DOHH2 (cell line): ENCODE data around the gene CLEC2A.

Experiments used
- H3F3A ChIP-seq: fragments of 200-600 bp; sonication (generic), shearing (Covaris generic); 2 replicates; pipeline ENCODE4 v1.6.0; 2016; ENCODE audit warnings: antibody characterized with exemption, mild to moderate bottlenecking; ENCODE audit not compliant: control insufficient read depth, insufficient read depth
- H3K27ac ChIP-seq: fragments of 200-600 bp; sonication (generic); 2 replicates; pipeline ENCODE4 v1.5.1; 2014; ENCODE audit warnings: low read depth, mild to moderate bottlenecking, low read length, moderate library complexity
- H3K27me3 ChIP-seq: fragments of 200-600 bp; sonication (generic); 2 replicates; pipeline ENCODE4 v1.6.1; 2014; ENCODE audit warnings: mild to moderate bottlenecking, low read length, mixed read lengths; ENCODE audit not compliant: control insufficient read depth
- H3K36me3 ChIP-seq: fragments of 200-600 bp; sonication (generic); 2 replicates; pipeline ENCODE4 v1.6.1; 2014; ENCODE audit warnings: mild to moderate bottlenecking, low read length, moderate library complexity, mixed read lengths; ENCODE audit not compliant: control insufficient read depth
- H3K4me1 ChIP-seq: fragments of 200-600 bp; sonication (generic); 2 replicates; pipeline ENCODE4 v1.6.1; 2014; ENCODE audit warnings: mild to moderate bottlenecking, low read length, mixed read lengths; ENCODE audit not compliant: control insufficient read depth
- H3K4me2 ChIP-seq: fragments of 200-600 bp; sonication (generic); 2 replicates; pipeline ENCODE4 v1.6.0; 2014; ENCODE audit warnings: mild to moderate bottlenecking, low read length, moderate library complexity
- H3K4me3 ChIP-seq: fragments of 200-600 bp; sonication (generic); 2 replicates; pipeline ENCODE4 v1.5.1; 2014; ENCODE audit warnings: mild to moderate bottlenecking, low read length, mixed read lengths
- H3K79me2 ChIP-seq: fragments of 200-600 bp; sonication (generic); 2 replicates; pipeline ENCODE4 v1.6.1; 2014; ENCODE audit warnings: mild to moderate bottlenecking, low read length, mixed read lengths; ENCODE audit not compliant: control insufficient read depth
- H3K9me2 ChIP-seq: fragments of 200-600 bp; sonication (generic); replicated peaks from 2 replicates; pipeline ENCODE4 v1.6.1; 2014; ENCODE audit warnings: mild to moderate bottlenecking, low read length, mixed read lengths; ENCODE audit not compliant: control insufficient read depth
- H3K9me3 ChIP-seq: fragments of 200-600 bp; sonication (generic); 2 replicates; pipeline ENCODE4 v1.6.1; 2014; ENCODE audit warnings: antibody characterized with exemption, low read length, mixed read lengths; ENCODE audit not compliant: control insufficient read depth, insufficient read depth
- H4K20me1 ChIP-seq: fragments of 200-600 bp; sonication (generic); 2 replicates; pipeline ENCODE4 v1.6.0; 2014; ENCODE audit warnings: low read depth, mild to moderate bottlenecking, antibody characterized with exemption, low read length, moderate library complexity; ENCODE audit not compliant: control insufficient read depth, insufficient read depth
- CTCF ChIP-seq: fragments of 200-600 bp; sonication (generic); IDR thresholded peaks from one replicate; pipeline ENCODE4 v1.5.1; 2014; ENCODE audit warnings: antibody characterized with exemption, mild to moderate bottlenecking, low read depth, low read length; ENCODE audit not compliant: poor library complexity, severe bottlenecking
- EZH2phosphoT487 ChIP-seq: fragments of 200-600 bp; sonication (generic); IDR thresholded peaks from 2 replicates; pipeline ENCODE4 v1.6.1; 2017; ENCODE audit warnings: borderline replicate concordance, mild to moderate bottlenecking, antibody characterized with exemption, low read length, moderate library complexity, mixed read lengths

CLEC2A gene

GRCh38 chr12:9866860-9867269, 65.3 kb downstream of the CLEC2A start:
- Histone ChIP-seq H3K27ac (no peak overlapping the region), H3K4me2 (0 out of 2 replicates have a peak overlapping the region, but pooled peaks have one; percentile 7), H3K27me3 (peaks cover 19% of the 10 kb centered on the region), H3K4me1 (peaks cover 22% of the 10 kb centered on the region), H3K79me2 (no peaks in the 10 kb centered on the region), H3K4me3 (no peak overlapping the region), H3F3A (no peaks in the 10 kb centered on the region), H3K9me2 (no peaks in the 10 kb centered on the region), H3K36me3 (no peaks in the 10 kb centered on the region), H3K9me3 (no peaks in the 10 kb centered on the region), H4K20me1 (no peaks in the 10 kb centered on the region)
- TF ChIP-seq CTCF (no peak), EZH2phosphoT487 (no peak)

GRCh38 chr12:9864913-9865675, 67.1 kb downstream of the CLEC2A start:
- Histone ChIP-seq H3K4me1 (peaks cover 22% of the 10 kb centered on the region), H3K27ac (no peak overlapping the region), H3K36me3 (no peaks in the 10 kb centered on the region), H4K20me1 (no peaks in the 10 kb centered on the region), H3K79me2 (no peaks in the 10 kb centered on the region), H3K9me2 (no peaks in the 10 kb centered on the region), H3F3A (no peaks in the 10 kb centered on the region), H3K9me3 (no peaks in the 10 kb centered on the region), H3K4me2 (no peak overlapping the region), H3K4me3 (no peak overlapping the region), H3K27me3 (peaks cover 16% of the 10 kb centered on the region)
- TF ChIP-seq CTCF (no peak), EZH2phosphoT487 (no peak)
